Smooth muscle cell of the brain vasculature (primary cell): ENCODE measurements around the gene GLG1.

ENCODE experiments used
- DNase-seq: peaks from one replicate; pipeline ENCODE4 v3.0.0-alpha.2; 2012; ENCODE audit warnings: low read depth, low spot score

Gene GLG1

GRCh38 chr16:74472540-74472939 is 134.4 kb downstream of the GLG1 start:
- no peak for DNase-seq

- no peak for DNase-seq
Observed at GRCh38 chr16:74472010-74472409, 134.9 kb downstream of the GLG1 start.

GRCh38 chr16:74469946-74470478 is 136.9 kb downstream of the GLG1 start:
- DNase-seq: no peak

- DNase-seq: no peak
Observed at GRCh38 chr16:74468807-74469525, 137.9 kb downstream of the GLG1 start.

- no peak for DNase-seq
Observed at GRCh38 chr16:74466872-74467271, 140.0 kb downstream of the GLG1 start.

- DNase-seq: no peak
Observed at GRCh38 chr16:74465851-74466685, 140.8 kb downstream of the GLG1 start.

- no peak for DNase-seq
Observed at GRCh38 chr16:74465281-74465680, 141.6 kb downstream of the GLG1 start.

- no peak for DNase-seq
Observed at GRCh38 chr16:74463888-74464287, 143.0 kb downstream of the GLG1 start.

- no peak for DNase-seq
Observed at GRCh38 chr16:74462361-74462760, 144.6 kb downstream of the GLG1 start.

GRCh38 chr16:74461826-74462225 is 145.1 kb downstream of the GLG1 start:
- DNase-seq: no peak

- DNase-seq: no peak
Observed at GRCh38 chr16:74460542-74460941, 146.4 kb downstream of the GLG1 start.

GRCh38 chr16:74456290-74456625 is 150.7 kb downstream of the GLG1 start:
- no peak for DNase-seq

- DNase-seq: no peak
Observed at GRCh38 chr16:74455619-74456289, 151.2 kb downstream of the GLG1 start.

GRCh38 chr16:74455213-74455612 is 151.7 kb downstream of the GLG1 start:
- no peak for DNase-seq

GRCh38 chr16:74451951-74452758 is 154.8 kb downstream of the GLG1 start:
- DNase-seq: no peak

GRCh38 chr16:74450967-74451760 is 155.8 kb downstream of the GLG1 start:
- no peak for DNase-seq

GRCh38 chr16:74450236-74450635 is 156.7 kb downstream of the GLG1 start:
- DNase-seq: no peak

GRCh38 chr16:74449470-74449869 is 157.4 kb downstream of the GLG1 start:
- DNase-seq: peak; percentile 24

GRCh38 chr16:74448990-74449389 is 157.9 kb downstream of the GLG1 start:
- DNase-seq: peak; percentile 81

- DNase-seq: no peak
Observed at GRCh38 chr16:74447578-74447977, 159.3 kb downstream of the GLG1 start.

GRCh38 chr16:74446866-74447265 is 160.0 kb downstream of the GLG1 start:
- DNase-seq: no peak
